Loucy (cell line): ENCODE data around the gene TEDC1.

Experiments
- H2AFZ ChIP-seq: fragments of 200-600 bp; sonication (generic); 2 replicates; pipeline ENCODE4 v1.6.0; 2016; ENCODE audit warnings: antibody characterized with exemption, mild to moderate bottlenecking, low read length, moderate library complexity
- H3F3A ChIP-seq: fragments of 200-600 bp; 2 replicates; pipeline ENCODE4 v1.6.0; 2016; ENCODE audit warnings: antibody characterized with exemption, low read depth, mild to moderate bottlenecking
- H3K27me3 ChIP-seq: fragments of 200-600 bp; sonication (generic); 2 replicates; pipeline ENCODE4 v1.6.1; 2014; ENCODE audit warnings: low read length, mild to moderate bottlenecking; ENCODE audit not compliant: insufficient read depth, poor library complexity, severe bottlenecking
- H3K36me3 ChIP-seq: fragments of 200-600 bp; sonication (generic); 2 replicates; pipeline ENCODE4 v1.6.1; 2016; ENCODE audit warnings: low read length; ENCODE audit not compliant: insufficient read depth
- H3K4me1 ChIP-seq: fragments of 200-600 bp; sonication (generic); 2 replicates; pipeline ENCODE4 v1.5.1; 2014; ENCODE audit warnings: low read length, mild to moderate bottlenecking; ENCODE audit not compliant: insufficient read depth, poor library complexity, severe bottlenecking
- H3K4me2 ChIP-seq: fragments of 200-600 bp; sonication (generic); 2 replicates; pipeline ENCODE4 v1.6.0; 2014; ENCODE audit warnings: antibody characterized with exemption, low read length, low read depth, mild to moderate bottlenecking; ENCODE audit not compliant: poor library complexity, severe bottlenecking
- H3K4me3 ChIP-seq: fragments of 200-600 bp; sonication (generic); 2 replicates; pipeline ENCODE4 v1.5.1; 2014; ENCODE audit warnings: low read length, mild to moderate bottlenecking, mixed read lengths; ENCODE audit not compliant: poor library complexity, severe bottlenecking
- H3K79me2 ChIP-seq: fragments of 200-600 bp; sonication (generic); 2 replicates; pipeline ENCODE4 v1.6.1; 2014; ENCODE audit warnings: low read length; ENCODE audit not compliant: insufficient read depth
- H3K9ac ChIP-seq: fragments of 200-600 bp; sonication (generic); 2 replicates; pipeline ENCODE4 v1.6.0; 2014; ENCODE audit warnings: mild to moderate bottlenecking, low read depth, low read length, moderate library complexity; ENCODE audit not compliant: poor library complexity, severe bottlenecking
- H3K9me2 ChIP-seq: fragments of 200-600 bp; sonication (generic); replicated peaks from 2 replicates; pipeline ENCODE4 v1.6.1; 2016; ENCODE audit warnings: low read depth, low read length, mixed read lengths
- H3K9me3 ChIP-seq: fragments of 200-600 bp; sonication (generic); 2 replicates; pipeline ENCODE4 v1.6.1; 2014; ENCODE audit warnings: mild to moderate bottlenecking, antibody characterized with exemption, low read length, low read depth; ENCODE audit not compliant: insufficient read depth
- H4K20me1 ChIP-seq: fragments of 200-600 bp; sonication (generic); 2 replicates; pipeline ENCODE4 v1.6.0; 2014; ENCODE audit warnings: antibody characterized with exemption, low read length, mild to moderate bottlenecking; ENCODE audit not compliant: insufficient read depth, poor library complexity, severe bottlenecking
- CTCF ChIP-seq: fragments of 200-600 bp; sonication (generic); conservative IDR thresholded peaks from 2 replicates; pipeline ENCODE4 v1.5.1; 2014; ENCODE audit warnings: mild to moderate bottlenecking, antibody characterized with exemption, low read length
- EZH2phosphoT487 ChIP-seq: fragments of 200-600 bp; IDR thresholded peaks from 2 replicates; pipeline ENCODE4 v1.6.1; 2018; ENCODE audit warnings: antibody characterized with exemption, mild to moderate bottlenecking, moderate library complexity, borderline replicate concordance

TEDC1 gene

GRCh38 chr14:105455766-105456660 is 35.0 kb upstream of the TEDC1 start:
- no peaks in the 10 kb centered on the region for H4K20me1 ChIP-seq

GRCh38 chr14:105456736-105457617 is 34.1 kb upstream of the TEDC1 start:
- Histone ChIP-seq H3K4me2 (no peak overlapping the region), H3K4me3 (no peak overlapping the region), H4K20me1 (no peaks in the 10 kb centered on the region), H3K9ac (no peak overlapping the region), H3K9me2 (no peaks in the 10 kb centered on the region), H3K27me3 (no peaks in the 10 kb centered on the region), H3K9me3 (no peaks in the 10 kb centered on the region), H3F3A (no peaks in the 10 kb centered on the region), H3K4me1 (no peaks in the 10 kb centered on the region), H2AFZ (no peak overlapping the region), H3K79me2 (no peaks in the 10 kb centered on the region), H3K36me3 (peaks cover 63% of the 10 kb centered on the region; the same call in 1 of the 2 replicates)
- TF ChIP-seq EZH2phosphoT487 (no peak), CTCF (no peak)

More at GRCh38 chr14:105455766-105456660, 35.0 kb upstream of the TEDC1 start:
- no peak overlapping the region for H3K4me2 ChIP-seq
- H3K9me3 ChIP-seq: no peaks in the 10 kb centered on the region
- no peak overlapping the region for H2AFZ ChIP-seq
- H3K36me3 ChIP-seq: peaks cover 62% of the 10 kb centered on the region; the same call in 1 of the 2 replicates
- no peak for TF ChIP-seq EZH2phosphoT487
- no peak for TF ChIP-seq CTCF
- H3K9ac ChIP-seq: no peak overlapping the region
- H3F3A ChIP-seq: no peaks in the 10 kb centered on the region
- no peaks in the 10 kb centered on the region for H3K27me3 ChIP-seq
- H3K4me3 ChIP-seq: no peak overlapping the region
- H3K79me2 ChIP-seq: no peaks in the 10 kb centered on the region
- H3K9me2 ChIP-seq: no peaks in the 10 kb centered on the region
- no peaks in the 10 kb centered on the region for H3K4me1 ChIP-seq

GRCh38 chr14:105458010-105458409 is 33.0 kb upstream of the TEDC1 start:
- no peak overlapping the region for H3K4me2 ChIP-seq
- H3K36me3 ChIP-seq: peaks cover 52% of the 10 kb centered on the region; the same call in 1 of the 2 replicates
- H3K9me3 ChIP-seq: no peaks in the 10 kb centered on the region
- H3K4me1 ChIP-seq: no peaks in the 10 kb centered on the region
- H3K4me3 ChIP-seq: no peak overlapping the region
- H2AFZ ChIP-seq: no peak overlapping the region
- H3K9ac ChIP-seq: no peak overlapping the region
- no peaks in the 10 kb centered on the region for H4K20me1 ChIP-seq
- no peaks in the 10 kb centered on the region for H3K27me3 ChIP-seq
- no peaks in the 10 kb centered on the region for H3K79me2 ChIP-seq
- no peaks in the 10 kb centered on the region for H3K9me2 ChIP-seq
- H3F3A ChIP-seq: no peaks in the 10 kb centered on the region
- TF ChIP-seq EZH2phosphoT487 (no peak), CTCF (no peak)
